B cell (primary cell): Measurements from ENCODE around the gene ST8SIA3.

ENCODE experiments used
- EZH2 ChIP-seq: IDR thresholded peaks from 2 replicates; pipeline ENCODE4 v1.6.1; 2012; ENCODE audit warnings: borderline replicate concordance, low read depth, mild to moderate bottlenecking, moderate library complexity, low read length; ENCODE audit not compliant: insufficient read depth, poor library complexity, severe bottlenecking
- TF ChIP-seq, protein P1 (sequence below): fragments of 200-600 bp; IDR thresholded peaks from one replicate; pipeline ENCODE4 v1.8.0; 2022; ENCODE audit warnings: antibody characterized with exemption, mild to moderate bottlenecking

DNA sequence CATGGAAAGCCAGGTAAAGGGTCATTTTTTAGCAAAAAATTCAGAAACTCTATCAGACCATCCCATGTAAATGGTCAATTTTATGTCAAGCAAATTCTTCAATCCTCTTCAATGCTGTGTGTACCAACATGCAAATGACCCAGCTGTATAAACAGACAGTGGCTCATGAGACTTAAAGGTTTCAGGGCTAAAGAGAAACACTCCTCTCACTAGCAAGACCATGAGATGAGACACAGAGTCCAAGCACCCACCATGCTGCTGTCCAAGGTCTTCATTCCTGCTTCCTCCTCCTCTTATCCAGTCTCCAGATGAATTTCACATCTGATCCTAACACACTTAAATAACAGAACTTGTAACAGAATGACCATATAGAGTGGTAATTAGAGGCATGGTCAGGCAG lies 52.0 kb downstream of the ST8SIA3 start:
- TF ChIP-seq, protein P1, sequence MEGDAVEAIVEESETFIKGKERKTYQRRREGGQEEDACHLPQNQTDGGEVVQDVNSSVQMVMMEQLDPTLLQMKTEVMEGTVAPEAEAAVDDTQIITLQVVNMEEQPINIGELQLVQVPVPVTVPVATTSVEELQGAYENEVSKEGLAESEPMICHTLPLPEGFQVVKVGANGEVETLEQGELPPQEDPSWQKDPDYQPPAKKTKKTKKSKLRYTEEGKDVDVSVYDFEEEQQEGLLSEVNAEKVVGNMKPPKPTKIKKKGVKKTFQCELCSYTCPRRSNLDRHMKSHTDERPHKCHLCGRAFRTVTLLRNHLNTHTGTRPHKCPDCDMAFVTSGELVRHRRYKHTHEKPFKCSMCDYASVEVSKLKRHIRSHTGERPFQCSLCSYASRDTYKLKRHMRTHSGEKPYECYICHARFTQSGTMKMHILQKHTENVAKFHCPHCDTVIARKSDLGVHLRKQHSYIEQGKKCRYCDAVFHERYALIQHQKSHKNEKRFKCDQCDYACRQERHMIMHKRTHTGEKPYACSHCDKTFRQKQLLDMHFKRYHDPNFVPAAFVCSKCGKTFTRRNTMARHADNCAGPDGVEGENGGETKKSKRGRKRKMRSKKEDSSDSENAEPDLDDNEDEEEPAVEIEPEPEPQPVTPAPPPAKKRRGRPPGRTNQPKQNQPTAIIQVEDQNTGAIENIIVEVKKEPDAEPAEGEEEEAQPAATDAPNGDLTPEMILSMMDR: no peak
- no peak for TF ChIP-seq EZH2
